Smooth muscle cell of the brain vasculature (primary cell): ENCODE measurements around the gene EPHB3.

Source experiments
- DNase-seq: peaks from one replicate; pipeline ENCODE4 v3.0.0-alpha.2; 2012; ENCODE audit warnings: low read depth, low spot score

EPHB3 gene

GRCh38 chr3:184543256-184543655 is 18.3 kb upstream of the EPHB3 start:
- DNase-seq, result no peak

DNA sequence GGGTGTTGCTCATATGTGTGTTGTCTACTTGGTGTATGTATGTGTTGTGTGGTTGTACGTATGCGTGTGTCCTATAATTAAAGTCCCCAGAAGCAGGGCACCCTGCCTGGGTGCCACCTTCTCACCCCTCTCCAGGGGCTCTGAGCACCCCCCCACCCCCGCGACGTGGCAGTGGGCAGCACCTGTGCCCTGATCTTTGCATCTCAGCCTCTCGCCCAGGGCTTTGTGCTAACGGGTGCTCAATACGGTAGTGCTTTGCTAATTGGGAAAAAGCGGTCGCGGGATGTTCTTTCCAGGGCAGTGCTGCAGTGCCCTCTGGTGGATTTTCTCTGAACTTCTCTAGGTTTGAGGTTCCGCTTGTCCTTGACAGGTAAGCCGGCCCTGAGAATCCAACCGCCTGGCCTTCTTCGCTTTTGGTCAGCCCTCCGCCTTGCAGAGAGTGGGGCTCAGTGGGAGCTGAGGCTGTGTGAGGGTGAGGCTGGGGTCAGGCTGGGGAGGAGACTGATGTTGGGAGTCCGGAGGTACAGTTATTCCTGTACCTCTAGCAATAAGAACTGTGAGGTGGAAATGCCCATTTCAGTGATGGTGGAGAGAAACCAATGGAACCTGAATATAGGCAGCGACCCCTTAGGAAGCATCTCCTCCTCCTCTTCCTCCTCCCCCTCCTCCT is 17.6 kb upstream of the EPHB3 start:
- DNase-seq, result peak; percentile 57

DNA sequence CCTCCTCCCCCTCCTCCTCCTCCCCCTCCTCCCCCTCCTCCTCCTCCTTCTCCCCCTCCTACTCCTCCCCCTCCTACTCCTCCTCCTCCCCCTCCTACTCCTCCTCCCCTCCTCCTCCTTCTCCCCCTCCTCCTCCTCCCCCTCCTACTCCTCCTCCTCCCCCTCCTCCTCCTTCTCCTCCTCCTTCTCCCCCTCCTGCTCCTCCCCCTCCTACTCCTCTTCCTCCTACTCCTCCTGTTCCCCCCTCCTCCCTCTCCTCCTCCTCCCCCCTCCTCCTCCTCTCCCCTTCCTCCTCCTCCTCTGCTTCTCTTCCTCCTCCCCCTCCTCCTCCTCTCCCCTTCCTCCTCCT is 17.1 kb upstream of the EPHB3 start:
- no peak for DNase-seq

GRCh38 chr3:184545769-184546168 is 15.8 kb upstream of the EPHB3 start:
- no peak for DNase-seq

GRCh38 chr3:184546252-184546651 is 15.3 kb upstream of the EPHB3 start:
- no peak for DNase-seq

GRCh38 chr3:184549796-184550577 is 11.6 kb upstream of the EPHB3 start:
- DNase-seq, result no peak

- DNase-seq, result no peak
These were observed 10.5 kb upstream of the EPHB3 start for GRCh38 chr3:184551103-184551502.

DNA sequence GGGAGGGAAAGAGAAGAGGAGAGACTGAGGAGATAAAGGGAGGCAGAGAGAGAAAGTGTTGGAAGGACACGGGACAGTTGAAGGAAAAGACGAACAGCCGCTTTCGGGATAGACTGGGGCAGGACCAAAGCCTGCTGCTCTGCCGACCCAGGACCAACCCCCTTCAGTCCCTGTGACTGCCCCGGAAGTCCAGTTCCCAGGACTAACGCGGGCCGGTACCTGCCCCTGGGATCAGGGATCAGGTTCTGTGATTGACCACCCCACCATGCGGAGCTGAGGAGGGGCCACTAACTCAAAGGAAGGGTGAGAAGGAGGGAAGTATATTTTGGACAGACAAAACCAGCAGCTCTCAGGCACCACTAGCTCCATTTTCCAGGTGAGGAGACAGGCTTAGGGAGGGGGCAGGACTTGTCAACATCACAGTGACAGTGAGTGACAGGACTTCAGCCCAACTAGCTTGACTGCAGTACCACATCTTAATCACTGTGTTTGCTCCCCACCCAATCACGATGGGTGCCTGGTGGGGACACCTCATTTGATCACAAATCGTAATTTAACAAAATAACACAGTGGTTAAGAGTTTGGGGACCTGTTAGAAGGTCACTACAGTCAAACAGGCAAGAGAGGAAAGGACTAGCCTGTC is 9.8 kb upstream of the EPHB3 start:
- DNase-seq, result no peak

DNA sequence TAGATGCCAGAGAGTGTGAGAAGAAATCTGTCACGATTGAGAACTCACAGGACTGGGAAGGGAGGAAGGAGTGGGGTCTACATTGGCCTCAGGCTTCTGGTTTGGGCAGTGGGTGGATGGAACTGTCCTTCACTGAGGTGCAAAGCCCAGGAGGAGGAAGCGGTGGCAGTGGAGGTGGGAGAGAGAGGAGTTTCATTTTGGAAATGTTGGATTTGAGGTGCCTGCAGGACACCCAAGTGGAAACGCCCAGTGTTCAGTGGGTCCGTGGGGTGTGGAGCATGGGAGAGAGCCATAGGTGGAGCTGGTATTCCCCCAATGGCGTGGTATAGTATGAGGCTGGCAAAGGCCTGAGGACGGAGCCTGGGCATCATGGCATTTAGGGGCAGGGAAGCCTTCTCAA is 9.3 kb upstream of the EPHB3 start:
- no peak for DNase-seq

GRCh38 chr3:184552863-184553262 is 8.7 kb upstream of the EPHB3 start:
- no peak for DNase-seq

DNA sequence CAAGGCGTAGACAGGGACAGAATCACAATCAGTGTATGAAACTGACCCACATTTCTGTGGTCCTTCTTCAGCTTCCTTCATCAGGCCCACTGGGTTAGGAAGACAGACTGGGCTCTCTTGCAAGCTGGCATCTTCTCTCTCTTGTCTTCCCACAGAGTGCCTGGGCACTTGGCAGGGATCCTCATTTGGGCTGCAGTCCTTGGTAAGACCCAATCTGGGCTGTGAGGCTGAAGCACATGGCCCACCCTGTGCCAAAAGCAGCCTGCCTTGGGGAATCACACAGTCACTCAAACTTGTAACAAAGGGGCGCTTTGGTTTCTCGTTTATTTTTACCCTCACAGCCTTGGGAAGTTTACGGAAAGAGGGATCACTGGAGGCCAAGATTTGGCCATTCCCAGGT is 8.2 kb upstream of the EPHB3 start:
- DNase-seq, result no peak

- DNase-seq, result no peak
These were observed 7.1 kb upstream of the EPHB3 start for GRCh38 chr3:184554461-184554860.

DNA sequence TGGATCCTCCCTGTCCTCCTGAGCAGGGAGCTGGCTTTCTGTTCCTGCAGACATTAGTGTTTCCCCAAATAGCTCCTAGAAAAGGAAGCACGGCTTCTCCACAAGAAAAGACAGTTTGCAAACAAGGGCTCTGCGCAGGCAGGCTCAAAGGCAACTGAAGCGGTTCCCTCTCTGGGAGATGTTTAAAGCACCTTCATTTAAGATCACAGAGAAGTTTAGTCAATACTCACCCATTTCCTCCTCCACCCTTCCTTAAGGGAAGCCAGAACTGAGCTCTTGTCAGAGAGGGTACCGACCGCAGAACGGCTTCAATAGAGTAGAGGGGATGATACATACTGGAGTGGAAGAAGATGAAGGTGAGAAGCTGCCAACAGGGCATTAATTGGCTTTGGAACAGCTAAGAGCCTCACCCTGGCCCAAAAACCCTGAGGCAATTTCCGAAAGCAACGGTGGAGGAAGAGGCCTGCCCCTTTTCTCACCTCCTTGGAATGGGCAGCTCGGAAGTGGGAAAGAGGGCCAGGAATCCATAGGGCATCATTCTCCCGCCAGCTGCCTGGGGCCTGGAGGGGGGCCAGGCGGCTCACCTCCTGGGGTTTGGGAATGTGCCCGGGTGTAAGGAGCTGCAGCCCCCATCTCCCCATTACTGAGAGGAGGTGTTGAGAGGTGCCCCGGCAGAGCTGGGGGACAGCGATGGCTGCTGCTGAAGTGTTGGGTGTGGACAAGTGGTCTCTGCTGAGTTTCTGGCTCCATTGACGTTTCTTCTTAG is 4.8 kb upstream of the EPHB3 start:
- no peak for DNase-seq

GRCh38 chr3:184557348-184557950 is 4.1 kb upstream of the EPHB3 start:
- DNase-seq, result no peak

GRCh38 chr3:184558726-184559125 is 2.9 kb upstream of the EPHB3 start:
- DNase-seq, result no peak

DNA sequence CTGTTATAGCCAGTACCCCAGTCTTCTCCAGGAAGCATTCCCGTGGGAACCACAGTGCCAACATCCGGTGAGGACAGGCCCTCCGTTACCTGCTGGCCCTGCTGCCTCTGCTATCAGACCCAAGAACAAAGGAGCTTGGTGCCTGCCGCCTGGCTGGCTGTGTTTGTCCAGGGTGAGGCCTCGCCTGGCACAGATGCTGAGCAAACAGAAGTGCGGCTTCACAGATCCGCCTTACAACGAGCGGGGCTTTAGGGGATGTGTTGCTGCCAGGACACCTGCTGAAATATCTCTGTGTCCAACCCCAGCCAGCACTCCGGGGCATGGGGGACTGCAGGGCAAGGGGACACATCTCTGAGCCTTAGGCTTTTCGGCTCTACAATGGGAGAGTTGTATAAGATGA is 2.2 kb upstream of the EPHB3 start:
- no peak for DNase-seq

- DNase-seq, result no peak
These were observed 1.1 kb upstream of the EPHB3 start for GRCh38 chr3:184560531-184560930.

DNA sequence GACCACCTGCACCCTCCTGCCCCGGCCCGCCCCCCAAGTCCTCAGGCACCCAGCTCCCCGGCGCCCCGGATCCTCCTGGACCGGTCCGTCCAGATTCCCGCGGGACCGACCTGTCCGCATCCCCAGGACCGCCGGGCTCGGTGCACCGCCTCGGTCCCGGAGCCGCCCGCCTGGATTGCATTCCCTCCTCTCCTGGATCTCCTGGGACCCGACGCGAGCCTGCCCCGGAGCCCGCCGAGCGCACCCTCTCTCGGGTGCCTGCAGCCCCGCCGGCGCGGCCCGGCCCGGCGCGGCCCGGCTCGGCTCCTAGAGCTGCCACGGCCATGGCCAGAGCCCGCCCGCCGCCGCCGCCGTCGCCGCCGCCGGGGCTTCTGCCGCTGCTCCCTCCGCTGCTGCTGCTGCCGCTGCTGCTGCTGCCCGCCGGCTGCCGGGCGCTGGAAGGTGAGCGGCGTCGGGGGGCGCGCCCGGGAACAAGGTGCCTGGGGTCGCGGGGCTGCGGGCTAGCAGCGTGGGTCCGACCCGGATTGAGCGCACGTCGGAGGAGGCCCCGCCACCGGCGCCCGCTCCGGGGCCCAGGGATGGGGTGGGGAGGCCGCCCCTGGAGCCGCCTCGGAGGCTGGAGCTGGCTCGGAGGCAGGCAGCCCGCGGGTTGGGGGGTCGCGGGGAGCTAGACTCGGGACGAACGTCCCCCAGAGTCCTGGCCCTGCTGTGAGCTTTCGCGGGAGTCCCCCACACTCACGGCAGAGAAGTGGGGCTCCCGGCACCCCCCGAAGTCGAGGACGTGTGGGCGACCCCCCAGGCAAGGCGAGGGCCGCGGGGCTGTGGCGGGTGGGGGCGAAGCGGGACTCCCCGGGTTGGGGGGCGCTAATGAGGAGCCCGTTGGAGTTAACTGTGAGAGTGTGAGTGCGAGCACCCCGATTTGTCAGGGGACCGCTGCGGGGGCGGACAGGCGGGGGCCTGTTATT is 610 bp downstream of the EPHB3 start:
- no peak for DNase-seq

- no peak for DNase-seq
These were observed 1.4 kb downstream of the EPHB3 start for GRCh38 chr3:184562878-184563560.

DNA sequence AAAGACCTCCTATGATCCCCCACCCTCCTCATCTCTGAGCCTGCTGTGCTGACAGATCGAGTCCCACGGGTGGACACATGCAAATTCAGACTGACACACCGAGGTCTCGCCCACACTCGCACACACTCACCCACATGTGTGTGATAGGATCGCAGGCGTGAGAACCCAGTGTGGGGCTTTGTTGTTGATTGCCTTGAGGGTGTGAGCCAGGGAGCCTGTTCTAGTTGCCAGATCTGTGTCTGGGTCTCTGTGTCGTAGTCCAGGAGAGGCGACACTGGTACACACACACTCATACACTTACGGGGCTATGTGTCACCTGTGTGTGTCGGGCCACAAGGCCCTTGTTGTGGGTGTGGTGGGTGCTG is 2.0 kb downstream of the EPHB3 start:
- no peak for DNase-seq
